Endothelial cell of umbilical vein (primary cell): Measurements from ENCODE around the gene SLC35A4. TPM values are rescaled to one million over a fixed set of nuclear protein-coding genes. Genes with fewer than 3 reads are reported as not detected.

ENCODE experiments used
- BruUV-seq: library from RNA; stranded (reverse); fragments of 400-500 nt; replicated peaks from 2 replicates; lab custom pipeline; 2021; lab: Mats Ljungman, UMichigan
- CTCF ChIA-PET: fragments of 300-600, 350-600 bp; sonication (Branson Sonifier 250); formaldehyde crosslinking; loops from one replicate; lab custom pipeline; 2021; ENCODE audit warnings: antibody characterized with exemption, inconsistent platforms; lab: Charles Lee
- POLR2A ChIA-PET: fragments of 300-600, 350-600 bp; sonication (Branson Sonifier 250); formaldehyde crosslinking; loops from one replicate; lab custom pipeline; 2021; ENCODE audit warnings: antibody characterized with exemption, inconsistent platforms; lab: Charles Lee
- DNase-seq: peaks from one replicate; pipeline ENCODE4 v3.0.0-alpha.2; 2011; ENCODE audit warnings: low read depth, low spot score
- FAIRE-seq: peaks from 2 replicates; lab custom pipeline; 2011; peaks lifted over from hg19 to GRCh38; lab: Jason Lieb, UNC
- H2AFZ ChIP-seq: 2 replicates; pipeline ENCODE4 v1.6.0; 2012; ENCODE audit warnings: low read depth, low read length, control low read depth, inconsistent platforms
- H3K27ac ChIP-seq: 2 replicates; pipeline ENCODE4 v1.5.1; 2011; ENCODE audit warnings: low read depth, mild to moderate bottlenecking, control low read depth, low read length, moderate library complexity; ENCODE audit not compliant: insufficient read depth
- H3K27me3 ChIP-seq, 2 experiments: 2 replicates each; pipeline versions ENCODE4 v1.6.0 to v1.6.1; 2011; ENCODE audit warnings: low read length in 2 of 2, mixed read lengths in 1 of 2; ENCODE audit not compliant: control insufficient read depth in 2 of 2, insufficient read depth in 2 of 2
- H3K36me3 ChIP-seq, 2 experiments: 2 replicates in 1 of 2; 3 replicates in 1 of 2; pipeline ENCODE4 v1.5.1; 2011; ENCODE audit warnings: low read length in 2 of 2, mild to moderate bottlenecking in 1 of 2, moderate library complexity in 1 of 2; ENCODE audit not compliant: control insufficient read depth in 2 of 2, insufficient read depth in 2 of 2; ENCODE audit errors: extremely low read depth in 1 of 2
- H3K4me1 ChIP-seq: 3 replicates; pipeline ENCODE4 v1.5.1; 2011; ENCODE audit warnings: mild to moderate bottlenecking, low read length; ENCODE audit not compliant: control insufficient read depth, insufficient read depth; ENCODE audit errors: extremely low read depth
- H3K4me2 ChIP-seq: 2 replicates; pipeline ENCODE4 v1.6.1; 2011; ENCODE audit warnings: low read length, control low read depth, mixed read lengths; ENCODE audit not compliant: insufficient read depth
- H3K4me3 ChIP-seq, 3 experiments: fragments of 200-600 bp in 1 of 3; sonication (generic), shearing (Covaris generic) in 1 of 3; replicated peaks in 1 of 3; 2 replicates each; pipeline ENCODE4 v1.5.1; 2011 to 2016; ENCODE audit warnings: control low read depth in 3 of 3, low read length in 3 of 3, mild to moderate bottlenecking in 2 of 3, inconsistent platforms in 1 of 3, low read depth in 1 of 3, moderate library complexity in 1 of 3; ENCODE audit not compliant: insufficient read depth in 1 of 3
- H3K79me2 ChIP-seq: 2 replicates; pipeline ENCODE4 v1.6.0; 2012; ENCODE audit warnings: low read length, inconsistent platforms; ENCODE audit not compliant: control insufficient read depth, insufficient read depth
- H3K9ac ChIP-seq: replicated peaks from 2 replicates; pipeline ENCODE3; 2011; ENCODE audit warnings: low read length, control low read depth; ENCODE audit not compliant: insufficient read depth; ENCODE audit errors: extremely low read depth
- H3K9me1 ChIP-seq: replicated peaks from 3 replicates; pipeline ENCODE4 v1.6.0; 2011; ENCODE audit warnings: mild to moderate bottlenecking, low read length; ENCODE audit not compliant: control insufficient read depth, insufficient read depth; ENCODE audit errors: extremely low read depth
- H3K9me3 ChIP-seq: replicated peaks from 2 replicates; pipeline ENCODE4 v1.5.1; 2012; ENCODE audit warnings: low read length, inconsistent platforms; ENCODE audit not compliant: control insufficient read depth, insufficient read depth
- H4K20me1 ChIP-seq: replicated peaks from 2 replicates; pipeline ENCODE3; 2011; ENCODE audit warnings: mild to moderate bottlenecking, low read length; ENCODE audit not compliant: control insufficient read depth, insufficient read depth; ENCODE audit errors: extremely low read depth
- EZH2 ChIP-seq: IDR thresholded peaks from 2 replicates; pipeline ENCODE4 v1.6.1; 2012; ENCODE audit warnings: borderline replicate concordance, low read depth, mild to moderate bottlenecking, moderate library complexity, low read length, inconsistent platforms; ENCODE audit not compliant: severe bottlenecking
- FOS ChIP-seq: IDR thresholded peaks from 2 replicates; pipeline ENCODE4 v1.6.1; 2011; ENCODE audit warnings: mild to moderate bottlenecking, low read length, moderate library complexity, borderline replicate concordance; ENCODE audit not compliant: insufficient read depth
- GATA2 ChIP-seq: IDR thresholded peaks from 2 replicates; pipeline ENCODE4 v1.7.0; 2011; ENCODE audit warnings: low read depth, mild to moderate bottlenecking, moderate library complexity, mixed read lengths, low read length; ENCODE audit not compliant: insufficient read length, insufficient read depth
- JUN ChIP-seq: IDR thresholded peaks from 2 replicates; pipeline ENCODE4 v1.6.1; 2011; ENCODE audit warnings: borderline replicate concordance, low read depth; ENCODE audit not compliant: insufficient read length, insufficient read depth
- MYC ChIP-seq: IDR thresholded peaks from one replicate; pipeline ENCODE4 v1.6.1; 2011; ENCODE audit warnings: mild to moderate bottlenecking, low read depth, low read length
- POLR2A ChIP-seq: IDR thresholded peaks from 2 replicates; pipeline ENCODE4 v1.6.1; 2012; ENCODE audit warnings: low read depth, mild to moderate bottlenecking, control low read depth, low read length
- POLR2AphosphoS5 ChIP-seq: IDR thresholded peaks from 2 replicates; pipeline ENCODE4 v1.6.1; 2012; ENCODE audit warnings: low read depth, mild to moderate bottlenecking, control low read depth, low read length, moderate library complexity; ENCODE audit not compliant: insufficient read depth
- dilution Hi-C: fragments of 300-500 bp; cut with MboI; formaldehyde crosslinking; loops from one replicate; pipeline ENCODE4 v1.15.0; 2019; ENCODE audit warnings: low sequenced_read_pairs; ENCODE audit not compliant: extremely low pct_ligation_motif_present
- intact Hi-C: fragments of 100-400 bp; cut with micrococcal nuclease; formaldehyde crosslinking; loops from one replicate; pipeline ENCODE4 v1.10.0; 2022
- polyA plus RNA-seq, 4 experiments: library from polyadenylated mRNA; depleted of rRNA in 3 of 4; stranded (reverse) in 3 of 4; unstranded in 1 of 4; fragments of >200 nt; gene quantifications; 2 replicates each; pipeline versions ENCODE4 v1.2.1 to v1.2.3, GENCODE V29; 2011 to 2012; ENCODE audit warnings: missing spikeins in 1 of 4
- total RNA-seq: library from RNA; stranded (reverse); gene quantifications from 2 replicates; pipeline ENCODE4 v1.2.3, GENCODE V29; 2021
- TF ChIP-seq, protein P1 (sequence below): IDR thresholded peaks from 2 replicates; pipeline ENCODE4 v1.6.1; 2011; ENCODE audit not compliant: insufficient read depth, insufficient read length
- TF ChIP-seq, protein P2 (sequence below), 2 donors: IDR thresholded peaks; 1 replicate in 1 of 2; 2 replicates in 1 of 2; pipeline ENCODE4 v1.5.1; 2011; ENCODE audit warnings: low read length in 2 of 2, mild to moderate bottlenecking in 2 of 2, moderate library complexity in 2 of 2, control low read depth in 1 of 2, inconsistent platforms in 1 of 2, low read depth in 1 of 2; ENCODE audit not compliant: insufficient read depth in 1 of 2; ENCODE audit errors: extremely low read depth in 1 of 2

Gene SLC35A4
- total and polyA plus RNA-seq, 2 donors (not counting 3 experiments of a cell fraction or from before 2014, with no cell fraction given): 65.6 to 118 TPM

GRCh38 chr5:140574165-140574564 is 9.5 kb downstream of the SLC35A4 start:
- Histone ChIP-seq H3K9me1 (no peaks in the 10 kb centered on the region), H3K4me1 (peaks cover 7% of the 10 kb centered on the region), H3K27me3 (no peaks in the 10 kb centered on the region), H3K36me3 (peaks cover 0 to 2% of the 10 kb centered on the region in 2 experiments), H4K20me1 (no peaks in the 10 kb centered on the region), H3K4me2 (no peak overlapping the region), H3K9ac (no peak overlapping the region), H3K9me3 (no peaks in the 10 kb centered on the region), H3K27ac (no peak overlapping the region), H3K79me2 (no peaks in the 10 kb centered on the region), H3K4me3 (no peak overlapping the region), H2AFZ (no peak overlapping the region)
- dilution Hi-C loops: no loop called here
- DNase-seq (no peak), FAIRE-seq (no peak)
- intact Hi-C loops: no loop called here
- no peak for TF ChIP-seq POLR2AphosphoS5
- TF ChIP-seq, protein P1, sequence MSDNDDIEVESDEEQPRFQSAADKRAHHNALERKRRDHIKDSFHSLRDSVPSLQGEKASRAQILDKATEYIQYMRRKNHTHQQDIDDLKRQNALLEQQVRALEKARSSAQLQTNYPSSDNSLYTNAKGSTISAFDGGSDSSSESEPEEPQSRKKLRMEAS: no peak
- no peak for TF ChIP-seq MYC
- TF ChIP-seq, protein P2, sequence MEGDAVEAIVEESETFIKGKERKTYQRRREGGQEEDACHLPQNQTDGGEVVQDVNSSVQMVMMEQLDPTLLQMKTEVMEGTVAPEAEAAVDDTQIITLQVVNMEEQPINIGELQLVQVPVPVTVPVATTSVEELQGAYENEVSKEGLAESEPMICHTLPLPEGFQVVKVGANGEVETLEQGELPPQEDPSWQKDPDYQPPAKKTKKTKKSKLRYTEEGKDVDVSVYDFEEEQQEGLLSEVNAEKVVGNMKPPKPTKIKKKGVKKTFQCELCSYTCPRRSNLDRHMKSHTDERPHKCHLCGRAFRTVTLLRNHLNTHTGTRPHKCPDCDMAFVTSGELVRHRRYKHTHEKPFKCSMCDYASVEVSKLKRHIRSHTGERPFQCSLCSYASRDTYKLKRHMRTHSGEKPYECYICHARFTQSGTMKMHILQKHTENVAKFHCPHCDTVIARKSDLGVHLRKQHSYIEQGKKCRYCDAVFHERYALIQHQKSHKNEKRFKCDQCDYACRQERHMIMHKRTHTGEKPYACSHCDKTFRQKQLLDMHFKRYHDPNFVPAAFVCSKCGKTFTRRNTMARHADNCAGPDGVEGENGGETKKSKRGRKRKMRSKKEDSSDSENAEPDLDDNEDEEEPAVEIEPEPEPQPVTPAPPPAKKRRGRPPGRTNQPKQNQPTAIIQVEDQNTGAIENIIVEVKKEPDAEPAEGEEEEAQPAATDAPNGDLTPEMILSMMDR (IDR thresholded peaks at IDR 0.05; ENCODE audit: extremely low read depth in 1 of 2, insufficient read depth in 1 of 2, low read depth in 1 of 2, low read length in 2 of 2): no peak
- TF ChIP-seq GATA2: no peak
- TF ChIP-seq EZH2: no peak
- TF ChIP-seq POLR2A: no peak
- no peak for TF ChIP-seq JUN
- no peak for TF ChIP-seq FOS
- CTCF ChIA-PET: interaction anchor here (1.0 to 8.1 kb wide), 4 partner anchors 56 to 117 kb away, joined by 3 to 108 read pairs (median 4); partner anchors contain the start of genes CD14, HARS1 and HARS2
- POLR2A ChIA-PET: no interaction called here
- no TSS peak for BruUV-seq
